C4-2B (cell line): ENCODE measurements around the gene IL4.

Source experiments
- H3K27ac ChIP-seq: fragments of 450-650 bp; 2 replicates; pipeline ENCODE4 v1.5.1; 2017
- ZFX ChIP-seq: fragments of 450-650 bp; IDR thresholded peaks from 2 replicates; pipeline ENCODE4 v1.6.1; 2017
- TF ChIP-seq, protein P1 (sequence below): fragments of 450-650 bp; conservative IDR thresholded peaks from 2 replicates; pipeline ENCODE4 v1.5.1; 2017; ENCODE audit warnings: mild to moderate bottlenecking

IL4 gene

DNA sequence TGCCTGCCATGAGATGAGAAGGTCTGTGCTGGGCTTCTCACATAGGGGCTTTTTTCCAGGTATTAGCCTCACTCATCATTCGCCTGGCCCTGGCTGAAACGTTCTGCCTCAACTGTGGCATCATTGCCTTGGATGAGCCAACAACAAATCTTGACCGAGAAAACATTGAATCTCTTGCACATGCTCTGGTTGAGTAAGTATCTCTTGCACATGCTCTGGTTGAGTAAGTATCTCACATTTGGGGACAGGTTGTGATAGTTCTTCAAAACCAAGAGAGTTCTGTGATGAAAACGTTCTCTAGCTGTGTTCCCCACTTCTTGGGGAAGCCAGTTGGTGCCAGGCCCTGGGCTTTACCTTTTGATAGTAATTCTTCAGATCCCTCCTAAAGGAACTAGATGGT is 33.2 kb upstream of the IL4 start:
- no peak overlapping the region; the same call in 1 of the 2 replicates for H3K27ac ChIP-seq
- TF ChIP-seq ZFX, result no peak
- TF ChIP-seq, protein P1, sequence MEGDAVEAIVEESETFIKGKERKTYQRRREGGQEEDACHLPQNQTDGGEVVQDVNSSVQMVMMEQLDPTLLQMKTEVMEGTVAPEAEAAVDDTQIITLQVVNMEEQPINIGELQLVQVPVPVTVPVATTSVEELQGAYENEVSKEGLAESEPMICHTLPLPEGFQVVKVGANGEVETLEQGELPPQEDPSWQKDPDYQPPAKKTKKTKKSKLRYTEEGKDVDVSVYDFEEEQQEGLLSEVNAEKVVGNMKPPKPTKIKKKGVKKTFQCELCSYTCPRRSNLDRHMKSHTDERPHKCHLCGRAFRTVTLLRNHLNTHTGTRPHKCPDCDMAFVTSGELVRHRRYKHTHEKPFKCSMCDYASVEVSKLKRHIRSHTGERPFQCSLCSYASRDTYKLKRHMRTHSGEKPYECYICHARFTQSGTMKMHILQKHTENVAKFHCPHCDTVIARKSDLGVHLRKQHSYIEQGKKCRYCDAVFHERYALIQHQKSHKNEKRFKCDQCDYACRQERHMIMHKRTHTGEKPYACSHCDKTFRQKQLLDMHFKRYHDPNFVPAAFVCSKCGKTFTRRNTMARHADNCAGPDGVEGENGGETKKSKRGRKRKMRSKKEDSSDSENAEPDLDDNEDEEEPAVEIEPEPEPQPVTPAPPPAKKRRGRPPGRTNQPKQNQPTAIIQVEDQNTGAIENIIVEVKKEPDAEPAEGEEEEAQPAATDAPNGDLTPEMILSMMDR, result no peak

GRCh38 chr5:132641241-132641723 is 32.5 kb upstream of the IL4 start:
- no peak overlapping the region for H3K27ac ChIP-seq
- TF ChIP-seq, protein P1, result no peak
- no peak for TF ChIP-seq ZFX

- no peak overlapping the region for H3K27ac ChIP-seq
- TF ChIP-seq, protein P1, result no peak
- no peak for TF ChIP-seq ZFX
These were observed 31.9 kb upstream of the IL4 start for GRCh38 chr5:132641841-132642240.

GRCh38 chr5:132644177-132644576 is 29.6 kb upstream of the IL4 start:
- no peak overlapping the region for H3K27ac ChIP-seq
- TF ChIP-seq ZFX, result no peak
- TF ChIP-seq, protein P1, result no peak

GRCh38 chr5:132646583-132647266 is 27.1 kb upstream of the IL4 start:
- no peak for TF ChIP-seq ZFX
- TF ChIP-seq, protein P1, result no peak
- no peak overlapping the region for H3K27ac ChIP-seq

DNA sequence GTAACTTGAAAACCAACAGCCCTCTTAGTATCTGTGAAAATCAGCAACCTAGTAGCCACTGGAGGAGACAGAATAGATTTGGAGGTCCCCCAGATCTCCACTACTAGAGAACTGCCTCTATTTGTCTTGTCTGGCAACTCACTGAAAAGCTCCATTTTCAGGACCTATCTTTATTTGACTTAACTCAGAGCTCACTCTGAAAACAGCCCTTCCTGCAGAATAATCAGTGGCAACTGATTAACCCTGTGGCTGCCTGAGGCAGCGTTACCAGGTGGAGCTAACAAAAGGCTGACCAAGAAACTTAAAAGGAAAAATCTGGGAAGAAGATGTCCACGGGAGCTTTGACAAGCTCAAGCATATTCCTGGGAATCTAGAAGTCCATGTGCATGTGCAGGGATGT is 26.3 kb upstream of the IL4 start:
- TF ChIP-seq ZFX, result no peak
- TF ChIP-seq, protein P1, result no peak
- no peak overlapping the region for H3K27ac ChIP-seq

GRCh38 chr5:132648355-132648754 is 25.4 kb upstream of the IL4 start:
- TF ChIP-seq ZFX, result no peak
- TF ChIP-seq, protein P1, result no peak
- H3K27ac ChIP-seq, result no peak overlapping the region
